ENCODE data around the gene NCAPG2. TPM values are rescaled to one million over a fixed set of nuclear protein-coding genes. Genes with fewer than 3 reads are reported as not detected.

NCAPG2 gene
- total RNA-seq, 4 donors from 2014 or later, result 7.3 to 23.1 (median 13.7) TPM

DNA sequence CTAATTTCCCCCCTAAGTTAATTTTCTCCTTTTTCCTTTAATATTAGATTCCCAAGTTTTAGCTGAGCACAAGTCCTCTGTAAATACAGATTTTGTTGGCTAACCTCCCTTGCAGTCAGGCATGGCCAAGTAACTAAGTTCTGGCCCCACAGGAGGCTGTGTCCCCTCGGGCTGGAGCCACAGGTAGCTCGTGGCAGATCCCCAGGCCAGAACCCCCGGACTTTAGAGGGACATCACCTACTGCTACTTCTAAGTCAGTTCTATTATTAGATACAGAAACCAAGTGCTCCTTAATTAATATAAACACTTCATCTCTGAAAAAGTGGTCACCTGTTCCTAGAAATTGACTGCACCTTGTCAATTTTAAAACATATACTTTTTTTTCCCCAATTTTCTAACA is 46.1 kb upstream of the NCAPG2 start:
- Histone ChIP-seq H3K27me3 (no peaks in the 10 kb centered on the region), H3K4me3 (no peak overlapping the region), H3K9me3 (no peaks in the 10 kb centered on the region), H3K4me1 (peaks cover 0 to 13% (median 0%) of the 10 kb centered on the region in 3 donors), H3K36me3 (peaks cover 8 to 83% (median 25%) of the 10 kb centered on the region in 3 donors), H3K27ac (no peak overlapping the region)
- 49 to 69% methylated on average over 3 of the region's 3 CpGs for WGBS, 2 donors
- TF ChIP-seq POLR2A (IDR thresholded peaks at IDR 0.05), result no peak
- TF ChIP-seq, protein P1, sequence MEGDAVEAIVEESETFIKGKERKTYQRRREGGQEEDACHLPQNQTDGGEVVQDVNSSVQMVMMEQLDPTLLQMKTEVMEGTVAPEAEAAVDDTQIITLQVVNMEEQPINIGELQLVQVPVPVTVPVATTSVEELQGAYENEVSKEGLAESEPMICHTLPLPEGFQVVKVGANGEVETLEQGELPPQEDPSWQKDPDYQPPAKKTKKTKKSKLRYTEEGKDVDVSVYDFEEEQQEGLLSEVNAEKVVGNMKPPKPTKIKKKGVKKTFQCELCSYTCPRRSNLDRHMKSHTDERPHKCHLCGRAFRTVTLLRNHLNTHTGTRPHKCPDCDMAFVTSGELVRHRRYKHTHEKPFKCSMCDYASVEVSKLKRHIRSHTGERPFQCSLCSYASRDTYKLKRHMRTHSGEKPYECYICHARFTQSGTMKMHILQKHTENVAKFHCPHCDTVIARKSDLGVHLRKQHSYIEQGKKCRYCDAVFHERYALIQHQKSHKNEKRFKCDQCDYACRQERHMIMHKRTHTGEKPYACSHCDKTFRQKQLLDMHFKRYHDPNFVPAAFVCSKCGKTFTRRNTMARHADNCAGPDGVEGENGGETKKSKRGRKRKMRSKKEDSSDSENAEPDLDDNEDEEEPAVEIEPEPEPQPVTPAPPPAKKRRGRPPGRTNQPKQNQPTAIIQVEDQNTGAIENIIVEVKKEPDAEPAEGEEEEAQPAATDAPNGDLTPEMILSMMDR (IDR thresholded peaks at IDR 0.05), result no peak
- intact Hi-C loops (cut with DNase I), result no loop called here
- DNase-seq, result no peak

DNA sequence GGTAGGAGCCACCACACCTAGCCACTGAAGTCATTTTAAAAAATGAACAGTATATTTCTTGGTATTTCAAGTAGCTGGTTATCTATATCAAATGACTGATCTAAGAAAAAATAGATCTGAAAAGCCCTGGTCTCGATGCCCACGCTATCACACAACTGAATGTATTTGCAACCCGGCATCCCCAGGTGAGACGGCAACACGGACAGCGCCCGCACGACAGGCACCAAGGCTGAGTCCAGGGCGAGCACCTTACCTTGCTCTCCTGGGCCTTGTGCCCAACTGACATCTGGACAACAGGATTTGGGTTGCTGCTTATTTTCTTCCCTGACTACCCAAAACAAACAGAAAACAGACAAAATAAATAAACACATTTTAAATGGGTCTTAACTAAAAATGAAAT is 44.8 kb upstream of the NCAPG2 start:
- no peak for TF ChIP-seq POLR2A (IDR thresholded peaks at IDR 0.05)
- TF ChIP-seq, protein P1 (IDR thresholded peaks at IDR 0.05), result no peak
- Histone ChIP-seq H3K27ac (no peak overlapping the region), H3K4me1 (no peaks in the 10 kb centered on the region), H3K27me3 (no peaks in the 10 kb centered on the region), H3K4me3 (no peak overlapping the region), H3K9me3 (no peaks in the 10 kb centered on the region), H3K36me3 (peaks cover under 1 to 83% (median 25%) of the 10 kb centered on the region in 3 donors)
- intact Hi-C loops (cut with DNase I), result no loop called here
- WGBS, 2 donors, result 88 to 96% methylated on average over 7 to 9 of the region's 9 CpGs
- no peak for DNase-seq

GRCh38 chr7:158748335-158748734 is 43.7 kb upstream of the NCAPG2 start:
- Histone ChIP-seq H3K4me1 (no peaks in the 10 kb centered on the region), H3K36me3 (peaks cover 0 to 83% (median 25%) of the 10 kb centered on the region in 3 donors), H3K27ac (no peak overlapping the region), H3K27me3 (no peaks in the 10 kb centered on the region), H3K4me3 (no peak overlapping the region), H3K9me3 (no peaks in the 10 kb centered on the region)
- WGBS, 2 donors, result 91 to 93% methylated on average over 10 of the region's 10 CpGs
- intact Hi-C loops (cut with DNase I), result no loop called here
- TF ChIP-seq, protein P1 (IDR thresholded peaks at IDR 0.05), result no peak
- TF ChIP-seq POLR2A (IDR thresholded peaks at IDR 0.05), result no peak
- DNase-seq, result no peak

GRCh38 chr7:158747408-158747807 is 42.8 kb upstream of the NCAPG2 start:
- DNase-seq, result no peak
- H3K4me1 ChIP-seq, result no peaks in the 10 kb centered on the region
- H3K4me3 ChIP-seq, result no peak overlapping the region
- TF ChIP-seq POLR2A (IDR thresholded peaks at IDR 0.05), result no peak
- TF ChIP-seq, protein P1 (IDR thresholded peaks at IDR 0.05), result no peak
- WGBS, 2 donors, result 91 to 97% methylated on average over 10 of the region's 10 CpGs
- peaks cover 0 to 89% (median 25%) of the 10 kb centered on the region in 3 donors for H3K36me3 ChIP-seq
- H3K27ac ChIP-seq, result no peak overlapping the region
- intact Hi-C loops (cut with DNase I), result no loop called here
- H3K9me3 ChIP-seq, result no peaks in the 10 kb centered on the region
- no peaks in the 10 kb centered on the region for H3K27me3 ChIP-seq

GRCh38 chr7:158746957-158747356 is 42.4 kb upstream of the NCAPG2 start:
- no peak for DNase-seq
- peaks cover 0 to 3% (median 0%) of the 10 kb centered on the region in 3 donors for H3K4me1 ChIP-seq

More at GRCh38 chr7:158746957-158747356, 42.4 kb upstream of the NCAPG2 start:
- intact Hi-C loops (cut with DNase I), result no loop called here
- Histone ChIP-seq H3K27ac (no peak overlapping the region), H3K4me3 (no peak overlapping the region), H3K36me3 (peaks cover 0 to 89% (median 25%) of the 10 kb centered on the region in 3 donors), H3K27me3 (no peaks in the 10 kb centered on the region), H3K9me3 (no peaks in the 10 kb centered on the region)
- 83 to 90% methylated on average over 2 to 5 of the region's 9 CpGs for WGBS, 2 donors
- no peak for TF ChIP-seq POLR2A (IDR thresholded peaks at IDR 0.05)
- TF ChIP-seq, protein P1 (IDR thresholded peaks at IDR 0.05), result no peak
